NCI-H226 (cell line): ENCODE measurements around the gene PLEKHG2.
"Not testable (repeated sequence)": the region's sequence is repeated elsewhere in the genome, so short reads cannot be mapped to it uniquely, and the experiment has no call there.

ENCODE experiments used
- DNase-seq: peaks from one replicate; pipeline ENCODE4 v3.0.0-alpha.2; 2015

Gene PLEKHG2

DNA sequence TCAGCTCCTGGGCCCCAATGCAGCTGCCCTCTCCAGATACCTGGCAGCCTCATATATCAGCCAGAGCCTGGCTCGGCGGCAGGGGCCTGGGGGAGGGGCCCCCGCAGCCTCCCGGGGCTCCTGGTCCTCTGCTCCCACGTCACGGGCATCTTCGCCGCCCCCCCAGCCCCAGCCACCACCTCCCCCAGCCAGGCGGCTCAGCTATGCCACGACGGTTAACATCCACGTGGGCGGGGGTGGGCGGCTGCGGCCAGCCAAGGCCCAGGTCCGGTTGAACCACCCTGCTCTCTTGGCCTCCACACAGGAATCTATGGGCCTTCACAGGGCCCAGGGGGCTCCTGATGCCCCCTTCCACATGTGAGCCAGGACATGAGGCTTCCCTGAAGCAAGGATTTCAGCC lies 12.5 kb downstream of the PLEKHG2 start:
- DNase-seq, result no peak

DNA sequence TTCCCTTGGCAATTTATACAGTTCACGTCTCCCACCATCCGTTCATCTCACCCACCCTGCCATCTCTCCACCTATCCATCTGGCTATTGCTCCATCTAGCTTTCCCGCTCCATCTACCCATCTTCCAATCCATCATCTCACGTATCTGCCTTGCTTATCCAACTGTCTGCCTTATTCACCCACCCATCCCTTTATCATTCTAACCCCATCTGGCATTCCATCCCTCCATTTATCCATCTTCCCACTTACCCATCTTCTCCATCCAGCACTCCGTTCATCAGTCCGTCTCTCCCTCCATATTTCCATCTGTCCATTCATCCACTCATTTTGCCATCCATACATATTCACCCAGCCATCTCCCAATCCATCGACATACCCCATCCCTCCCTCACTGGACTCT lies 13.3 kb downstream of the PLEKHG2 start:
- DNase-seq, result no peak

DNA sequence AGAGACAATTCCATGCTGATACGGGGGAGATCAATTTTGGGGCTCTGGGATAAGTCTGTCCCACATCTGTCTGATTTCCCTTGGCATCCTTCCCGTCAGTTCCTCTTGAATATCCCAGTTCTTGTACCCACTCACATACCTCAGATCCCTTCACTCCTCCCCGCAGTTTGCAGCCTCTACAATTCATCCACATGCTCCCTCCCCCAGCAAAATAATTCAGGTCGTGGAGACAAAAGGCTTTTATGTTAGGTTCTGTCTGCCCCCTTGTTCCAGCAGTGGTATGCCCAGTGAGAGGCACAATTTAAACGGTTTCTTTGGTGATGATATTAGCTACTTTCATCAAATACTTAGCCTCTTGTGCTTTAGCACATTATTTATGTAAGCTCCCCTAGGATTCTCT lies 13.7 kb downstream of the PLEKHG2 start:
- DNase-seq, result no peak

DNA sequence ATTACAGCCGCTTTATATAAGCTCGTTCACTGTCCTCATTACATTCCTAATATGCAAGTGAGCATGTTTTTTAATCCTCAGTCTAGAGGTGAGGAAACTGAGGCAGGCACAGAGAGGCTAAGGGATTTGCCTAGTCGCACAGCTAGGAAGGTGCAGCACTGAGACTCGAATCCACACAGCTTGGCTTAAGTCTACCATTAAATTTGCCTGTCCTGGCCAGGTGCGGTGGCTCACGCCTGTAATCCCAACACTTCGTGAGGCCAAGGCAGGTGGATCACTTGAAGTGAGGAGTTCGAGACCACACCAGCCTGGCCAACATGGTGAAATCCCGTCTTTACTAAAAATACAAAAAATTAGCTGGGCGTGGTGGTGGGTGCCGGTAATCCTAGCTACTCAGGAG lies 15.2 kb downstream of the PLEKHG2 start:
- no peak for DNase-seq

DNA sequence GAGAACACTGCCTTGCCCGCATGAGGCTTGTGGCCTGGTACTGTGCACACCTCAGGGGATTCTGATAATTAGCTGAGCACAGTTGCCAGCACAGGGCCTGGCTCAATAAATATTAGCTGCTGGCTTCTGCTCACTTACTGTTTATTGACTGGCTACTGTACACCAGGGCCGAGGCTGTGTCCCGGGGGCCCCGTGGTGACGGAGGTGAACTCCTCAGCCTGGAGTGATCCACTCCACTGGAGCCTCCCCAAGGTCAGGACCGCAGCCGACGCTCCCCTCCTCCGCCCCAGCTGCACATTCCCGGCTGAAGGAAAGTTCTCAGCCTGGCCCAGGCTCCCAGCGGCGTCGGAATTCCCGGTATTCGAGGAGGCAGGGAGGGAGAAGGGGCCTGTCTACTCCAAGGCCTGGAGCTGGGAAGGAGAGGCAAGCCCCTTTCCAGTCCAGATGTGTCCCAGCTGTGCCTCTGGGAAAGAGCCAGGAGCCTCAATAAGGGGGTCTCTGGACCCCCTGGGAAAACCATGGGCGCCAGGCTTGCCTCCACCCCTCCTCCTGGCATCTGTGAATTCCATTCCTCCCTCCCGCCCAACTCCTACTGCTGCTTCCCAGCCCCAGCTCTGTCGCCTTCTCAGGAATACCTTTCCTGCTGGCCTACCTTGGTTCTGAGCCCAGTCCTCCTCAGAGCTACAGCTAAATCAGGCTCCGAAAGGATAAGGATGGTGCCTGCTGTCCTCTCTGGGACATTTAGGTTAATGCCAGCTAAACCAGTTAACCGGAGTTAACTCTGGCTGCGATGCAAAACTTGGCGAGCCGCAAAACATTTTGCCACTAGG lies 16.0 kb downstream of the PLEKHG2 start:
- DNase-seq, result peak; percentile 92

DNA sequence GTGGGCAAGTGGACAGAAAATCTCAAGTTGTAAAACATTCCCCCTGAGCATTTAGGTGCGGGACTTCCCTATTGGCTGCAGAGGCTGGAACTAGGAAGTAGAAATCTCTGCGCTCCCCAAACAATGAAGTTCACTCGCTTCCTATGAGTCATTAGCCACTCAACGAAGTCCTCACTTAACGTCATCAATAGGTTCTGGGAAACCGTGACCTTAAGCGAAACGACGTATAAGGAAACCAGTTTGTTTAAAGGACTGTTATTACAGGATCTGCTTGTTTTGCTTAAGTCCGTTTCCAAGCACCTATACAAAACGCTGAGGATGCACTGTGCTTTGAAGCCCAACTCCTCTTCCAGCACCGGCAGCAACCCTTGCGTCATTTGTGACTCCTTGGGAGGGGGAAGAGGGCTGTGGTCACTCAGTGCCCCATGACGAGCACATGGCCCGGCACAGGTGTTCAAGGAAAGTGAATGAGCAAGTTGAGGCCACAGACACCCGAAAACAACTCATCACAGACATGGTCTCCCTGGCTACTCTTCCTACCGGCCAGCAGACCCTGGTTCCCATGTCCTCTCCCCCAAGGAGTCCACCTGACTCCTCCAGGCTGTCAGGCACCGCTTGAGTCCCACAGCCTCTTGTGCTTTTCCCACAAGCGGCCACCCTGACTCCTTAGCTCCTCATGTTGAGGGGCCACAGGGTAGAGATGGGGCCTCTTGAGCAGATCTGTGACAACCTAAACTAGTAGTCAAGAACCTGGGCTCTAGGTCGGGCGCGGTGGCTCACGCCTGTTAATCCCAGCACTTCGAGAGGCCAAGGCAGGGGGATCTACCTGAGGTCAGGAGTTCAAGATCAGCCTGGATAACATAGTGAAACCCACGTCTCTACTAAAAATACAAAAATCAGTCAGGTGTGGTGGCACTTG lies 18.5 kb downstream of the PLEKHG2 start:
- DNase-seq, result no peak

DNA sequence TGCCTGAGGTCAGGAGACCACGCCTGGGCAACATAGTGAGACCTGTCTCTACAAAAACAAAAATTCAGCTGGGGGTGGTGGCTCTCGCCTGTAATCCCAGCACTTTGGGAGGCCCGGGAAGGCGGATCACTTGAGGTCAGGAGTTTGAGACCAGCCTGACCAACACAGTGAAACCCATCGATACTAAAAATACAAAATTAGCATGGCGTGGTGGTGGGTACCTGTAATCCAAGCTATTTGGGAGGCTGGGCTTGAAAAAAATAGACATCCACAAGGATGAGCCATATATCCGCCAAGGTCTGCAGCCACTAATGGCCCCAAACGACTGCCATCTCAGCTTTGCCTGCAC lies 20.2 kb downstream of the PLEKHG2 start:
- DNase-seq, result no peak

DNA sequence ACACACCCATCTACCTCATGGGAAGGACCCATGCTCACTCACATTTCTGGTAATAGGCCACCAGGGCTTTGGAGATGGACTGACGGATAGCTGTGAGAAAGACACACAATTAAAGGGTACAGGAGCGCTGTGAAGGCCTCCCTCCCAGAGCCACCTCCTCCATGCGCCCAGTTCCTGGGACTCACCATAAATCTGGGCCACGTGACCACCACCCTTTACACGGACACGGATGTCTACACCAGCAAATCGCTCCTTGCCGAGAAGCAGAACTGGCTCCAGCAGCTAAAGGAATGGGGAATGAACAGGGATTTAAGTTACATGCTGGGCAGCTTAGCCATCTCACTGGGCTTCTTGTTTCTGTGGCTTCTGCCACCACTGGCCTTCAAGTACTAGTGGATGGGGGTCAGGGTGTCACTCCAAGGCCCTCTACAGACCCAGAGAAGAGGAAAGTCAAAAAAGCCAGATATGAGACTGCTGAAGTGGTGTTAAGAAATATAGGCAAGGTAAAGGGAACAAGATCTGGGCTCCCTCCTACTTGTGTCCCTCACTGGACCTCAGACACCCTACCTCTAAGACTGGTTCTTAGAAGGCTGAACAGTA lies 21.1 kb downstream of the PLEKHG2 start:
- DNase-seq, result no peak

DNA sequence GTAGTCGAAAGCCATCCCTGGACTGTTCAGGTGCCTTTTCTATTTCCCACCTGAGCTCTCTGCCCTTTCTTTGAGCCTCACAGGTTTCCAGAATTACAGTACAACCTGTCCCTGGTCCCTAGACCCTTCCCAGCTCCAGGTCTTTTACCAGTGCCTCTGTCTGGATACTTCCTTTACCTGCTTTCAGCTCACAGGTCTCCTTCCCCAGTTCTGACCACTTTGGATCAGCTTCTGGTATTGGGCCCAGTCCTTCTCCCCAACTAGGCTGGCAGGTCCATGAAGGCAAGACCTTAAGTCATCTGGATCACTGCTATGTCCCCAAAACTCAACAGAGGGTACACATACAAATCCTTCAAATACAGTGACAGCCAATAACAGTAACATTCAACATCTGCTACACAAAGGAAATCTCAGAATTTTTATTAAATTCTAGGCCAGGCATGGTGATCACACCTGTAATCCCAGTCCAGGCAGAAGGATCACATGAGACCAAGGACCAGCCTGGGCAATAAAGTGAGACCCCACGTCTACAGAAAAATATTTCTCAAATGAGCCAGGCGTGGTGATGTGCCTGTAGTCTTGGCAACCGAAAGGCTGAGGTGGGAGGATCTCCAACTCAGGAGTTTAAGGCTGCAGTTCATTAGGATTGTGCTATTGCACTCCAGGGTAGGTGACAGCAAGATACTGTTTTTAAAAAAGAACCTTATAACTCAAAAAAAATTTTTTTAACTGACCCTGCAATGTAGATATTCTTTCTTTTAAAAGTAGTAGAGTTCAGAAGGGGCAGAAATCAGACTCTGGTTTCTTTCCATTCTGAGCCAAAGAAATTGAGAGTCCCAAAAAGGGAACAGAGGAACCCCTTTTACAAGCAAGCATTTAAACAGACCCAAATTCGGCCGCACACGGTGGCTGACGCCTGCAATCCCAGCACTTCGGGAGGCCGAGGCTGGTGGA lies 21.9 kb downstream of the PLEKHG2 start:
- DNase-seq, result no peak

DNA sequence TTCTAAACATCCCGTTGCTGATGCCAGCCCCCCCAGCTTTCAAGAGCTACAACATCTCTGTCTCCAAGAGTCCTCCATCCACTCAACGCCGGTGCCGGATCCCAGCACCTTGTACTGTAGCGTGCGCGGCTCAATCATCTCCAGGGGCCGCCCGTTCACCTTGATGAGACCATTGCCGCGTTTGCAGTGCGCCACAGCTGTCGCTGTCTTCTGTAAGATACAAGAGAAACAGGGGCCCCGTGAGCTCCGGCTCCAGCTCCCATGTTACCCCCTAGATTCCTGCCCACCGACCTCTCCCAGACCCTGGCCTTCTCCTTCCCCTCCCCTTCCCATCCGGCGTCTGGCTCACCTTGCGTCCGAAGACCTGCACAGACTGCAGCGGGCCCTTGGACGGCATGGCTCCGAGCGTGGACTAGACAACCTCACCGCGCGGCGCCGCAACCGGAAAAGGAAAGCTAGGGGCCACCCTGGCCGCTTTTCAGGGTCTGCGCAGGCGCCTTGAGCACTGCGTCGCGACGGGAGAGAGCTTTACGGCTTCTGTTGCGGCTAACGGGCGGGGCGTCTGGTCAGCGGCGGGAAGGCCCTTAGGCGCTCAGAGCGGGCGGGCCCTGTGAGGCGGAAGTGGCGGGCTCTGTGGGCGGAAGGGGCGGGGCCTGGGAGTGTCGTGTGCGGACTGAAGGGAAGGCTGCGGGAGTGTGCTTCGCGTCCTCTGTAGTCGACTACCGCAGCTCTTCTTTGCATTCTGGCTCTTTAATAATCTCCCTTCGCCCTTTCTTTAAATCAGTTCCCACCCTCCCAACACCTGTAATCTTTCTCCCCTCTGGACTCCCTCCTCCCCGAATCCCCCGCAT lies 23.3 kb downstream of the PLEKHG2 start, which contains the start of gene RPS16:
TSS of gene RPS16 (minus strand) at position 451 of the 851 bp plus-strand sequence. CDS start at position 397, 54 bp downstream.
- peak; percentile 94 for DNase-seq

DNA sequence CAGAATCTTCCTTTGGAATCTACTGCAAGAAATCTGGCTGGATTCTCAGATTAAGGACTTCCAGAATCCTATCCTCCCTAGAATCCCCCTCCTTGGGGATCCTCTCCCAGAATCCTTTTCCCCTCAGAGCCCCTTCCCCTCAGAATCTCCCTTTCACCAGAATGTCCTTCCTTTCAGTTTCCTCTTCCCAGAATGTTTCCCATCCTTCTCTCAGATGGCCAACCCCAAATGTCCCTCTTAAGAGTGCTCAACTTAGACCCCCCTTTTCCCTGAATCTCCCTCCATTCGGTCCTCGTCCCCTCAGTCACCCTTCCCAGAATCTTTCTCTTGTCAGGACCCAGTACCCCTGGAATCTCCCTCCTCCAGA lies 23.9 kb downstream of the PLEKHG2 start:
- no peak for DNase-seq

DNA sequence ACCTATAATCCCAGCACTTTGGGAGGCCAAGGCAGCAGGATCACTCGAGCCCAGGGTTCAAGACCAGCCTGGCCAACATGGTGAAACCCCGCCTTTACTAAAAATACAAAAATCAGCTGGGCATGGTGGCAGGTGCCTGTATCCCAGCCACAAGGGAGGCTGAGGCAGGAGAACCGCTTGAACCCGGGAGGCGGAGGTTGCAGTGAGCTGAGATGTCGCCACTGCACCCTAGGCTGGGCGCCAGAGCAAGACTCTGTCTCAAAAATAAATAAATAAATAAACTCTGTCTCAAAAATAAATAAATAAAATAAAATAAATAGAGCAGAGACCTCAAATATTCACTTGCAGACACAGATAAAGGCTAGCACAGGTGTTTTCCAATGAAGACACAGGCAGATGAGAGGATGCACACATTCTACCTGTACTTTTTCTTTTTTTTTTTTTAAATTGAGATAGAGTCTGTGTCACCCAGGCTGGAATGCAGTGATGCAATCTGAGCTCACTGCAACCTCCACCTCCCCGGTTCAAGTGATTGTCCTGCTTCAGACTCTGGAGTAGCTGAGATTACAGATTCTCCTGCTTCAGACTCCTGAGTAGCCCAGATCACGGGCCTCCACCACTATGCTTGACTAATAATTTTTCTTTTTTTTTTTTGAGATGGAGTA lies 25.9 kb downstream of the PLEKHG2 start:
- DNase-seq, result peak; percentile 68

DNA sequence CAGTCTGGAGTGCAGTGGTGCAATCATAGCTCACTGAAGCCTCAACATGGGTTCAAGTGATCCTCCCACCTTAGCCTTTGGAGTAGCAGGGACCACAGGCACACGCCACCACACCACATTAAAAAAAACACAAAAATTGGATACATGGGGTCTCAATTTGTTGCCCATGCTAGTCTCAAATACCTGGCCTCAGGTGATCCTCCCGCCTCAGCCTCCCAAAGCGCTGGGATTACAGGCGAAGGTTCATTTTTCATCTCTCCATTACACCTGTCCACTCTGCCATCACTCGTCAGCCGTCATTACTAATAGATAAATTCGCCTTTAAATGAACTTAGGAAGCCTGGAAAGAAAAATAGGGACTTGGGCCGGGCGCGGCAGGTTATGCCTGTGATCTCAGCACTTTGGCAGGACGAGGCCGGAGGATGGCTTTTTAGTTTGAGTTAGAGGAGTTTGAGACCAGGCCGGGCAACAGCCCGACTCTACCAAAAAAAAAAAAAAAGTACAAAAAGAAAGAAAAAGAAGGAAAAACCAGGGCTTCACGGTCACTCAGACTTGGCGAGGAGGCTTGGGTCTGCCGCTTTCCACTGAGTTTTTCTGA lies 32.2 kb downstream of the PLEKHG2 start:
- no peak for DNase-seq

DNA sequence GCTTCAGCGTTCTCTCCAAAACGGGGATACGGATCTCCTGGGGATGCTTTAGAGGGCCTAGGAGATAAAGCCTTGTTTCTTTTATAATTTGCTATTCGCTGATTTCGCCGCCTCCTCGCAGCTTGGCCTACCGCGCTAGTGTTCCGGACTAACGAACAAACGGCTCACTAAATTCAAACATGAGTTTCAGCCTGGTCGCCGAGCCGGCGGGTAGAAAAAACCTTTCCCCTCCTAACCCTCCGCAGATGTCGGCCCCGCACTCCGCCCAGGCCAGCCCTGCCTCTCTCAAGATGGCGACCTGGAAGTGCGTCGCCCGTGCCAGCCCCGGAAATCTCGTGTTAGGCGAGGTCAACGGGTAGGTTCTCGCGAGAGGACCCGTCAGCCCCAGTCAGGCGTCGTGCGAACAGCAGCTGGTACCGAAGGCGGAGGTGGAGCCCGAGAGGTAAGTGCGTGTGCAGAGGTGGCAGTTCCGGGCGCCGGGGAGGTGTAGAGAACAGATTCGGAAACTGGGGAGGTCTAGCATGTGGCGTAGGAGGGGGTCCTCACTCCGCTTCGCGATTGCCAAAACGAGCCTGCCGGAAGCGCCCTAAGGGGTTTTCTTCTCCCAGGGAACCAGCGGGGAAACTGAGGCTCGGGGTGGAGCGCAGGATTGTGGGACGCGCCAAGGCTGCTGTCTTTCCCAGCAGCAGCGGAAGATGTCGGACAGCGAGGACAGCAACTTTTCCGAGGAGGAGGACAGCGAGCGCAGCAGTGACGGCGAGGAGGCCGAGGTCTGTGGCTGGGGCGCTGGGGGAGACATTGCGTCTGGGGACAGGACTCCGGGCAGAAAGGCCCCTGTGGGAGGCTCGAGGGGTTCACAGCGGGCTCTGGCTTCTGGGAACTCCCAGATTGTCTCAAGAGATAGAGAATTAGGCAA lies 33.0 kb downstream of the PLEKHG2 start, which contains the start of gene SUPT5H:
TSS of gene SUPT5H (plus strand) at position 387 of the 916 bp plus-strand sequence. CDS start at position 696, 309 bp downstream.
- DNase-seq, result peak; percentile 98

DNA sequence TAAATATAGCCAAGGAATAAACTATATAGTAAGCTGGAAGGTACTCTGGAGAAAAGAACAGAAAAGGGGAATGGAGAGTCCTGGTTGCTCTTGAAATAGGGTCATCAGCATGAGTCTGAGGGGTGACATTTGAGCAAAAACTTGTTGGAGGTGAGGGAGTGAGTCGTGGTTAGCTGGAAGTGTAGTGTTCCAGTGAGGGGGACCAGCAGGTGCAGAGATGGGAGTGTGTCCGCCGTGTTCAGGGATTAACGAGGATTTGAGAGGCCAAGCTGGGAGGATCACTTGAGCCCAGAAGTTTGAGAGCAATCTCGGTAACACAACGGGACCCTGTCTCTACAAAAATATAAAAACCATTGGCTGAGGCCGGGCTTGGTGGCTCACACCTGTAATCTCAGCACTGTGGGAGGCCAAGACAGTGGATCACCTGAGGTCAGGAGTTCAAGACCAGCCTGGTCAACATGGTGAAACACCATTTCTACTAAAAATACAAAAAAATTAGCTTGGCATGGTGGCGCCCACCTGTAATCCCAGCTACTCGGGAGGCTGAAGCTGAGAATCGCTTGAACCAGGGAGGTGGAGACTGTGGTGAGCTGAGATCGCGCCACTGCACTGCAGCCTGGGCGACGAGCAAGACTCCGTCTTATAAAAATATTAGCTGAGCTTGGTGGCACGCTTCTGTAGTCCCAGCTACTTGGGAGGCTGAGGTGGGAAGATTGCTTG lies 34.1 kb downstream of the PLEKHG2 start:
- DNase-seq, result no peak

DNA sequence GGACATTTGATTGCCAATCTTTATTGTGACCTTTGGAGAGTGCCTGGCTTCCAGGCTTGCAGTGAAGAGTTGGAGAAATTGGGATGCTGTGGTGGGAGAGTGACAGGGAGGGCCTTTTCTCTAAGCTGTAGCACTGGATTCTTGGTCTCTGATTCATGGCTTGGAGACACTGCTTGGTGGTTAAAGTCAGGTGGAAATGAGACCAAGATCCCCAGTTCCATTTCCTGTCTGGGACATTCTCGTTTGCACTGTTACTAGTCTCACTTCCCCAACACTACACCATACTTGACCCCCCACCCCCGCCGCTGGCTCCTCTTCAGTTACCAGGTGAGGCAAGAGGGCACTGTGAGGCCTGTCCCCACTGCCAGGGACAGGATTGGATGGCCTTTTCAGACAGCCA lies 35.8 kb downstream of the PLEKHG2 start:
- DNase-seq, result no peak

DNA sequence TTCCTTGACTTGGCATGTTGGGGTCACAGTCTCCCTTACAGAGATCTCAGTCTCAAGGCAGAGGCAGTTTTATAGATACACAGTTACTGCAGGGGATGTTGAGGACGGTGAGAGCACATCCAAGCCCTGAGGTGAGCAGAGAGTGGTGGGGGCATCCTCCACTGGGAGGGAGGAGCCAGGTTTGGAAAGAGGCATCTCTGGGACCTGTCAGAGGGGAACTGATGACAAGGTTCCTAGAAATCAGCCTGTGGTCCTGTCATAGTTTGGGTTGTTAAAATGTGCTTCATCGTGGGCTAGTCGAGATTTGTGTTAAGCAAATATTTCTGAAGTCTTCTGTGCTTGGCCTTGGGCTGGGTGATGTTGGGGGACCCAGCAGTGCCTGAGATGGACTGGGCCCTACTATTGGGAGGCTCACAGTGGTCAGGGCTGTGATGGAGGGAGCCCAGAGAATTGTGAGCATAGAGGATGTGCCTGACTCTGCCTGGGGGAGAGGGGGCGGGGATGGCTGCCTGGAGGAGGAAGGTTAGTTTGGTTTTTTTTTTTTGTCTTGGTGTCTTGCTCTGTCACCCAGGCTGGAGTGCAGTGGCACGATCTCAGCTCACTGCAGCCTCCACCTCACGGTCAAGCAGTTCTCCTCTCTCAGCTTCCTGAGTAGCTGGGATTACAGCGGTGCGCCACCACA lies 36.8 kb downstream of the PLEKHG2 start:
- no peak for DNase-seq

DNA sequence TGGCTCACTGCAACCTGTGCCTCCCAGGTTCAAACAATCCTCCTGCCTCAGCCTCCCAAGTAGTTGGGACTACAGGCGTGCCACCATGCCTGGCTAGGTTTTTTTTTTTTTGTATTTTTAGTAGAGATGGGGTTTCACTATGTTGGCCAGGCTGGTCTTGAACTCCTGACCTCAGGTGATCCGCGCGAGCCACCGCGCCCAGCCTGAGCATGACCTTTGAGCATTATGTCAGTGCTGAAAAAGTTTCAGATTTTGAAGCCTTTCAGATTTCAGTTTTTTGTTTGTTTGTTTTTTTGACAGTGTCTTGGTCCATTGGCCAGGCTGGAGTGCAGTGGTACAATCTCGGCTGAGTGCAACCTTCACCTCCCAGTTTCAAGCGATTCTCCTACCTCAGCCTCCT lies 38.8 kb downstream of the PLEKHG2 start:
- not testable (repeated sequence) for DNase-seq
